SK-N-SH treated with all-trans-retinoic acid at 6 μM for 48 hours (cell line): ENCODE measurements around the gene DTNB.
"Not testable (repeated sequence)": the region's sequence is repeated elsewhere in the genome, so short reads cannot be mapped to it uniquely, and the experiment has no call there.

Source experiments
- ATAC-seq: fragments of 200-7000 bp; cut with Tn5 transposase; 3 replicates; pipeline ENCODE4 v1.9.1; 2020; ENCODE audit warnings: mild to moderate bottlenecking, moderate library complexity
- ARNTL ChIP-seq: fragments of 450-650 bp; formaldehyde crosslinking; IDR thresholded peaks from 2 replicates; pipeline ENCODE4 v1.5.0; 2020; ENCODE audit warnings: low read depth, mild to moderate bottlenecking, moderate library complexity, borderline replicate concordance
- BACH2 ChIP-seq: fragments of 250-450 bp; sonication (Bioruptor Pico); IDR thresholded peaks from 2 replicates; pipeline ENCODE4 v1.9.0; 2021; ENCODE audit warnings: mild to moderate bottlenecking, borderline replicate concordance
- CREB5 ChIP-seq: fragments of 250-450 bp; sonication (Bioruptor Pico); IDR thresholded peaks from 2 replicates; pipeline ENCODE4 v1.5.1; 2020; ENCODE audit warnings: low read depth, mild to moderate bottlenecking, moderate library complexity
- CSDC2 ChIP-seq: fragments of 250-450 bp; sonication (Bioruptor Pico); IDR thresholded peaks from 2 replicates; pipeline ENCODE4 v1.5.0; 2020; ENCODE audit warnings: mild to moderate bottlenecking, moderate library complexity
- CSRNP3 ChIP-seq: fragments of 250-450 bp; sonication (Bioruptor Pico); IDR thresholded peaks from 2 replicates; pipeline ENCODE4 v1.5.1; 2021; ENCODE audit warnings: mild to moderate bottlenecking, moderate library complexity
- ESRRG ChIP-seq: fragments of 250-450 bp; sonication (Bioruptor Pico); IDR thresholded peaks from 2 replicates; pipeline ENCODE4 v1.6.1; 2021; ENCODE audit warnings: mild to moderate bottlenecking
- GLIS3 ChIP-seq: fragments of 250-450 bp; sonication (Bioruptor Pico); IDR thresholded peaks from 2 replicates; pipeline ENCODE4 v1.5.0; 2020; ENCODE audit warnings: mild to moderate bottlenecking, moderate library complexity
- ISL1 ChIP-seq: fragments of 250-450 bp; sonication (Bioruptor Pico); IDR thresholded peaks from 2 replicates; pipeline ENCODE4 v2.1.2; 2022; ENCODE audit warnings: mild to moderate bottlenecking, moderate library complexity
- POU6F1 ChIP-seq: fragments of 250-450 bp; sonication (Bioruptor Pico); IDR thresholded peaks from 2 replicates; pipeline ENCODE4 v1.8.0; 2021; ENCODE audit warnings: low read depth, mild to moderate bottlenecking, moderate library complexity, borderline replicate concordance
- PPARA ChIP-seq: fragments of 250-450 bp; sonication (Bioruptor Pico); IDR thresholded peaks from 2 replicates; pipeline ENCODE4 v1.5.0; 2020; ENCODE audit warnings: mild to moderate bottlenecking, borderline replicate concordance
- SNAI2 ChIP-seq: fragments of 250-450 bp; sonication (Bioruptor Pico); IDR thresholded peaks from 2 replicates; pipeline ENCODE4 v1.5.0; 2020; ENCODE audit warnings: mild to moderate bottlenecking, moderate library complexity
- TOX ChIP-seq: fragments of 250-450 bp; sonication (Bioruptor Pico); IDR thresholded peaks from 2 replicates; pipeline ENCODE4 v1.8.0; 2021; ENCODE audit warnings: mild to moderate bottlenecking, moderate library complexity, borderline replicate concordance
- TSHZ2 ChIP-seq: fragments of 250-450 bp; sonication (Bioruptor Pico); IDR thresholded peaks from 2 replicates; pipeline ENCODE4 v1.5.0; 2020; ENCODE audit warnings: mild to moderate bottlenecking, moderate library complexity
- ZC3H10 ChIP-seq: fragments of 250-450 bp; sonication (Bioruptor Pico); IDR thresholded peaks from 2 replicates; pipeline ENCODE4 v1.5.1; 2021; ENCODE audit warnings: mild to moderate bottlenecking, moderate library complexity
- ZFP3 ChIP-seq: fragments of 250-450 bp; sonication (Bioruptor Pico); IDR thresholded peaks from 2 replicates; pipeline ENCODE4 v1.5.0; 2020; ENCODE audit warnings: mild to moderate bottlenecking, moderate library complexity
- ZFP30 ChIP-seq: fragments of 450-650 bp; formaldehyde crosslinking; IDR thresholded peaks from 2 replicates; pipeline ENCODE4 v1.5.0; 2022; ENCODE audit warnings: mild to moderate bottlenecking, moderate library complexity
- ZNF565 ChIP-seq: fragments of 450-650 bp; formaldehyde crosslinking; conservative IDR thresholded peaks from 2 replicates; pipeline ENCODE4 v1.5.0; 2020; ENCODE audit warnings: low read depth, mild to moderate bottlenecking, moderate library complexity

DTNB gene

GRCh38 chr2:25606892-25607291, 66.5 kb downstream of the DTNB start (continued):
- TF ChIP-seq TSHZ2 (CRISPR knock-in tag): no peak

- no peak for ATAC-seq
- no peak for TF ChIP-seq ARNTL (CRISPR knock-in tag)
- TF ChIP-seq CREB5 (CRISPR knock-in tag): no peak
Observed at GRCh38 chr2:25602333-25602723, 71.0 kb downstream of the DTNB start.

GRCh38 chr2:25601711-25602332, 71.6 kb downstream of the DTNB start:
- ATAC-seq: not testable (repeated sequence)

GRCh38 chr2:25598911-25599310, 74.5 kb downstream of the DTNB start:
- ATAC-seq: no peak
- TF ChIP-seq SNAI2 (CRISPR knock-in tag) (no peak), ZC3H10 (CRISPR knock-in tag) (no peak), CSRNP3 (no peak), ZFP3 (CRISPR knock-in tag) (no peak), POU6F1 (CRISPR knock-in tag) (no peak), ESRRG (CRISPR knock-in tag) (no peak), CSDC2 (CRISPR knock-in tag) (no peak), TSHZ2 (CRISPR knock-in tag) (no peak), GLIS3 (CRISPR knock-in tag) (no peak), BACH2 (CRISPR knock-in tag) (no peak)

- ATAC-seq: no peak
- no peak for TF ChIP-seq PPARA (CRISPR knock-in tag)
- no peak for TF ChIP-seq TSHZ2 (CRISPR knock-in tag)
- TF ChIP-seq ZFP3 (CRISPR knock-in tag): no peak
- no peak for TF ChIP-seq ZFP30
- no peak for TF ChIP-seq ARNTL (CRISPR knock-in tag)
- no peak for TF ChIP-seq POU6F1 (CRISPR knock-in tag)
- no peak for TF ChIP-seq SNAI2 (CRISPR knock-in tag)
- TF ChIP-seq ZNF565 (CRISPR knock-in tag): no peak
- TF ChIP-seq TOX (CRISPR knock-in tag): no peak
- no peak for TF ChIP-seq ZC3H10 (CRISPR knock-in tag)
- no peak for TF ChIP-seq ISL1 (CRISPR knock-in tag)
Observed at GRCh38 chr2:25598332-25598731, 75.0 kb downstream of the DTNB start.
